GM19023 (cell line): ENCODE data around the gene NOD1.

Experiments used
- ATAC-seq: cut with Tn5 transposase; IDR thresholded peaks from one replicate; pipeline ENCODE4 v1.9.1; 2021; ENCODE audit warnings: mild to moderate bottlenecking, moderate library complexity; ENCODE audit not compliant: unreplicated experiment

The NOD1 gene

GRCh38 chr7:30472081-30472783 is 6.4 kb downstream of the NOD1 start:
- ATAC-seq = no peak

DNA sequence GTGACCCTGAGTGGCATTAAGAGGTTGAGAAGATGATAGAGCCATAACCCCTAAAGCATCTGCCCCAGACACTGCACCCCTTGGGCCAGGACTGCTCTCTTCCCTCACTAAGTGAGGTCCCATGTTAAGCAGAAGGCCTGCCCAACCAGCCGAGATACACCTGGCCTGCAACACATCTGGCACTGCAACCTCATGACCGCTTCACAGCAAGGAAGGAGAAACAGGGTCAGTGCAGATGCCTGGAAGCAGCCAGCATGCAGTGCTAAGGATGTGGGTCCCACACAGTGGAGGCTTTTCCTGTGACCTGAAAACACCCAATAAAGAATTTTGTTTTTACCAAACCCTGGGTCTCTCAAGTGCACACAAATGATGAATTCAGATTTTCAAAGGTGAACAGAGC is 7.4 kb downstream of the NOD1 start:
- ATAC-seq = no peak

DNA sequence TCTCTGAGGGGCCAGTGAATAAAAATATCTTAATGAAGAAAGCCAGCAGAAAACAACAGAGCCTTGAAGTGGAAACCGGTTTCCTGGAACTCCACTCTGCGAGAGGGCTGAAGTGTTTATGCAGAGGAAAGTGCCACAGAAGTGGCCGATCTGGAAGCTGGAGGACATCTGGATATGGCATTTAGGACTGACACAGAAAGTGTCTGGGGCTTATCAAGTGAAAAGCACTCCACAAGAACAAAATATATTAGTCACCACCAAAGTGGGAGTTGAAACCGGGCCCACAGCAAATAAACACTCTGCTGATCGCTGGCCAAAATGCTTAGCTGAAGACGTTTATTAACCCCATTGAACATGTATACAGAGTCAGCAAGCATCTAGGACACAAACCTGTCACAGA is 7.8 kb downstream of the NOD1 start:
- no peak for ATAC-seq

DNA sequence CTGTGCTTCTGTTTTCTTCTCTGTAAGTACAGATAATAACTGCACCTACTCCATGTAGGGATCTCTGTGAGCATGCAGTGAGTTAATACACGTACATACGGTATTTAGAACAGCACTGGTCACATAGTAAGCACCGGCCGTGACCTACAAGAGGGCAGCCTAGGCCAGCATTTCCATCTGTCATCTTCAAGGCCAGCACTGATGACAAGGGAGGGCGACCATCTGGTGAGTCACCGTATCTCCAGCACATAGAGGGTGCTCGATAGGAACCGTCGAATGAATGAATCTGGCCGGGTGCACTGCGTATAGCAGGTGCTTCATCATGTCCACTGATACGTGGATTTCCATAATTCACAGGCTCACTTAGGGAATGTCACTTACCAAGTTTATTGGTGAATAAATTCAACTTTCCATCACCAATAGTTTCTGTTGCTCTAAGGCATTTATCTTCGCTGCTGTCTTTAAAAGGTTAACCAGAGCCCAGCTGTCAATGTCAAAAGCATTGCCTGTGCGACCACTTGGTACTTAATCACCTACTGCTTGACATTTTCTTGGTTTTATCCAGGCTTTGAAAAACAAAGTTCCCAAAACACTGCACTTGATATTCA is 8.3 kb downstream of the NOD1 start:
- ATAC-seq = no peak

- ATAC-seq = no peak
Measured at GRCh38 chr7:30469303-30469702, 9.3 kb downstream of the NOD1 start.

GRCh38 chr7:30468791-30469190 is 9.8 kb downstream of the NOD1 start:
- no peak for ATAC-seq

GRCh38 chr7:30468041-30468440 is 10.5 kb downstream of the NOD1 start:
- ATAC-seq = no peak

DNA sequence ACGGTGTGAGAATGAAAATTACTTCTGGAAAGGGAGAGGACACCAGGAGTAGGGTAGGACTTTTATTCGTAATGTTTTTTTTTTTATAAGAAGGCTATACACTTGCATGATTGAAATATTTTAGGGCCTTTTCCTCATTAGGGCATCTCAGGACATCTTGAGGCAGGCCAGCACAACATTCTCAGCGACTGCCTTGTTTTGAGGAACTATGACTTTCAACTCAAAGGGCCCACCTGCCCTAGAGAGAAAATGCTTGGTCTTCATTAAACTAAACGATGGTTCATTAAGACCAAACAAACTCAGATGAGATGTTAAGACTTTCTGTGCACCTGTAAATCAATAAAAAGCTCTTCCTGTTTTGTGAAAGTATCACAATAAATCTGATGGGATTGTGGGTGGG is 11.3 kb downstream of the NOD1 start:
- ATAC-seq = no peak

DNA sequence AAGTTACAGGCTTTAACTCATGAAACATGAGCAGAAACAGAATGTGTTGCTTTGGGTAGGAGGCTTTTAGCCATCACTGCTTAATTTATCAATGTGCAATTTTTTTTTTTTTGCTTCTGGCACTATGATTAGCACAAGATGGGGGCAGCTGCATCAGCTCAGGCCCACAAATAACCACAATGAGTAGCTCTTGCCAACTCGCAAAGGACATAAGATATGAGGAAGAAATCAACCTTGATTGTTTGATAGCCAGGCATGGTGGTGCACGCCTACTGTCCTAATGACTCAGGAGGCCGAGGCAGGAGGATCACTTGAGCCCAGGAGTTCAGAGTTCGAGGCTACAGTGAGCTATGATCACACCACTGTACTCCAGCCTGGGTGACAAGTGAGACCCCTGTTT is 12.3 kb downstream of the NOD1 start:
- ATAC-seq = no peak

DNA sequence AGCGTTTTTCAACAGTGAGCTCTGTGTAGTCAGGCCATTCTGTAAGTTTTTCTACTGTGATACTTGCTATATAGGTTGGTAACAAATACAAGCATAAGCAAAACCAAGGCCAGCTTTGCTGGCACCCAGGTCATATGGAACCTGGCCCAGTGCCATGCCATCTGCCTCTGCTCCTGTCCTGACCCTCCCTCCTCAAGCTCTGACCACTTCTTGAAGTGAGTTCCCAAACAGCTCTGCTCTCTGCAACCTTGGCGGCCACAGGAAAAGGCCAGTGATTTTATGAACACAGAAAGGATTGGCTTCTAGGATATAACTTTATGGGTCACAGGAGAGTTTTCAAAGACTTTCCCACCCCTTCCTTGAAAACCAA is 12.8 kb downstream of the NOD1 start:
- ATAC-seq = no peak

- ATAC-seq = no peak
Measured at GRCh38 chr7:30465046-30465810, 13.4 kb downstream of the NOD1 start.

GRCh38 chr7:30464231-30464671 is 14.3 kb downstream of the NOD1 start:
- ATAC-seq = no peak

DNA sequence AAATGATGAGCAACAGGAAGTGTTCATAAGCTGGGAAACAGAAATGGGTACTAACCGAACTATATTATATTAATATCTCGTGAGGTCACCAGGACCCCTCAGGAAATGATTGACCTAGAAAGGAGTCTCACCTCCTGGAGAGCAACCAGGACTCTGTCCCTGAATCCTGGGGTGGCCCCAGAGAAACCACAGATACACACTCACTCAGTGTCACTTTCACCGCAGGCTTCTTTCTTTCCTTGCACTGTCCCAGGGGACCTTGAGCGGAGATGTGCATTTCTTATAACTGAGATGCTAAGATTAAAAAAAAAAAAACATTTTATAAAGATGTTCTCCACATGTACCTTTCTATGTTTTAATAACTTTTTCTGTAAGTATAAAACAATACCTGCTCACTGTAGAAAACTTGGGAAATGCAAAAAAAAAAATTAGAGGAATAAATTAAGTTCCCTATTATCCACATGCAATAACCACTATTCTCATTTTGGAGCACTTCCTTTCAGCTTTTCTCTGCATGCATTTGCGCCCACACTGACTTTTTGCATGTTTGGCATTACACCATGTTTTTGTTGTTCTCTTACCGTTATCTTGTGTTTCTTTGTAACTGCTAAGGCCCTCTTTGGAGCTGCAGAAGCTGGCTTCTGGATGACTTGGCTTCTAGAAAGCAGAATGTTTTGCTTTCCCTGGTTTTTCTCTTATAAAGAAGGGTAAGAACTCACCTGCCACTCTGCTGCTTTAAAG is 15.0 kb downstream of the NOD1 start:
- ATAC-seq = peak; percentile 46

DNA sequence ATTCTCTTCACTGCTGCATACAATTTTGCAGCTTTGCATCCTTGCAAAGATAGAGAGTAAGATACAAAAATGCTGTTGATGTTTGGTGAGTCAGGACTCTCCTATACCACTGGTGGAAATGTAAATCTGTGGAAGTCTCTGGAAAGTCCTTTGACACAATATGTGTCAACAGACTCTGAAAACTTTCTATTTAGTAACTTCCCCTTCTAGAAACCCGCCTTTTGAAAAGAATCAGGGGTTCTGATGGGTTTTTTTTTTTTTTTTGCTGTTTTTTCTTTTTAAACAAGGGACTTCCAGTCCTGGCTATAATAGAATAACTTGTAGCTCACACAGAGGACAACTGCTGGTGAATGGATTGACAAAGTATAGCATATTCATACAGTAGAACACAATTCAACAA is 16.4 kb downstream of the NOD1 start:
- no peak for ATAC-seq

DNA sequence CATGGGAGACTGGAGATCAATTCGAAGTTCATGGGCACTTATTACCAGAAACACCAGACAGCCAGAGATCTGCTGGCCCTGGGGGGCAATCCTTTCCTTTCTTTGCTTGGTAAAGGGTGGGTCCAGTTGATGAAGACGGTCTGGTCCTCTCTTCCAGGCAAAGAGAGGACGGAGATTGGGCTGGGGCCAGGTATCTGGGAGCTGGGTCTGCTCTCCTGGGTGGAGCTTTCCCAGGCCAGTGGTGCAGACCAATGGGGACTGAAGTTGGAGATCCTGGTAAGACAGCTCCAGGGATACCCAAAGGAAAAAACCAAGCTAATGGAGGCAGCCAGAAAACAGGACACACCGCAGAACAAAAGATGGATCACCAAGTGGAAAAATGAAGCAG is 18.3 kb downstream of the NOD1 start:
- ATAC-seq = no peak

- ATAC-seq = no peak
Measured at GRCh38 chr7:30459591-30460245, 18.9 kb downstream of the NOD1 start.

DNA sequence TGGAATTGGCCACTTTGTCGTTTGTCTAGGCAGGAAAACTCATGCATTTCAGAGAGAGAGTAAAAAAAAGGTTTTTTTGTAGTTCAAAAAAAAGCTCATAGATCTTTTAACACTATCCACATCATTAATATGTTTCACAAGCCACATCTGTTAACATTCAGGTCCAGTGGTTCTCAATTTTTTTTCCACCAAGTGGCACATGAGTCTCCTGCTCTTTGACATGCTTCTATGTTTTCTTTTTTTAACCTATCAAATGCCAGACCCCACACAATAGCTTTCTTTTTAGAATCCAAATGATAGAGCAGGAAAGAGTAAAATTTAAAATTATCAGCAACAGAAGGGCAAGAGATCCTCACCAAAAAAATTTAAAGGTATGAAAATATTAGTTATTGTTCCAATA is 20.3 kb downstream of the NOD1 start:
- ATAC-seq = no peak

DNA sequence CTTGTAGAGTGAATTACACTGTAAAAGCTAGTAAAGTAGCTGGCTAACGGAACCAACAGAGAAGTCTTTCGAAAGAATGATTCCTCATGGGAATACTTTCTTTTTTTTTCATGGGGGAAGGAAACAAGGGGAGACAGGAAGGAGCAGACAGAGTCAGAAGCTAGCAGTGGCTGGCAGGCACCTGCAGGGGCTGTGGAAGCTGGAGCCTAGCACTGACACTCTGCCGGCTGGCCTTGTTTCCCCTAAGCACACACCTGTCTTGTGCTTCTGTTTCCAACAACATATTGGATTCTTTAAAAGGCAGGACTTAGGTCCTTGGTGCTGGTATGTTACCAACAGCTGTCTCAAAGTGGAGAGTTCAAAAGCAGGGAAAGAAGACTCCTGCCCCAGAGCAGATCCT is 24.7 kb downstream of the NOD1 start:
- ATAC-seq = no peak

- no peak for ATAC-seq
Measured at GRCh38 chr7:30453016-30453415, 25.6 kb downstream of the NOD1 start.

GRCh38 chr7:30452280-30452930 is 26.2 kb downstream of the NOD1 start:
- no peak for ATAC-seq
